ENCODE measurements around the gene TPBGL. TPM values are rescaled to one million over a fixed set of nuclear protein-coding genes. Genes with fewer than 3 reads are reported as not detected.

The TPBGL gene
- total RNA-seq, 1 donor from 2014 or later: 0.31 TPM

GRCh38 chr11:75279273-75279672 is 38.7 kb downstream of the TPBGL start:
- DNase-seq (ENCODE audit: low spot score) (peak; percentile 44), ATAC-seq (no peak)
- intact Hi-C loops (cut with DNase I): no loop called here

GRCh38 chr11:75280227-75280701 is 39.7 kb downstream of the TPBGL start:
- ATAC-seq: peak; percentile 83
- intact Hi-C loops (cut with DNase I): no loop called here
- DNase-seq (ENCODE audit: low spot score): peak; percentile 85

- ATAC-seq (no peak), DNase-seq (ENCODE audit: low spot score) (peak; percentile 56)
- intact Hi-C loops (cut with DNase I): no loop called here
These were observed 40.3 kb downstream of the TPBGL start for GRCh38 chr11:75280770-75281468.

- intact Hi-C loops (cut with DNase I): loop anchor here (2.0 kb wide), 1 partner anchor 99 kb away; no protein-coding TSS in a partner anchor
- ATAC-seq (no peak), DNase-seq (ENCODE audit: low spot score) (peak; percentile 49)
These were observed 41.0 kb downstream of the TPBGL start for GRCh38 chr11:75281469-75282095.

- intact Hi-C loops (cut with DNase I): loop anchor here (2.0 kb wide), 1 partner anchor 97 kb away; no protein-coding TSS in a partner anchor
- ATAC-seq: no peak
- no peak for DNase-seq (ENCODE audit: low spot score)
These were observed 42.9 kb downstream of the TPBGL start for GRCh38 chr11:75283391-75283931.

- DNase-seq (ENCODE audit: low spot score): no peak
- intact Hi-C loops (cut with DNase I): no loop called here
These were observed 45.3 kb downstream of the TPBGL start for GRCh38 chr11:75285776-75286360.

GRCh38 chr11:75286826-75287465 is 46.4 kb downstream of the TPBGL start:
- intact Hi-C loops (cut with DNase I): no loop called here
- ATAC-seq (no peak), DNase-seq (ENCODE audit: low spot score) (no peak)

More at GRCh38 chr11:75285776-75286360, 45.3 kb downstream of the TPBGL start:
- no peak for ATAC-seq

GRCh38 chr11:75287579-75287978 is 47.0 kb downstream of the TPBGL start:
- DNase-seq (ENCODE audit: low spot score): no peak
- intact Hi-C loops (cut with DNase I): no loop called here
- no peak for ATAC-seq

GRCh38 chr11:75289511-75289760 is 48.9 kb downstream of the TPBGL start:
- ATAC-seq (no peak), DNase-seq (ENCODE audit: low spot score) (no peak)
- intact Hi-C loops (cut with DNase I): no loop called here

- DNase-seq (ENCODE audit: low spot score) (no peak), ATAC-seq (no peak)
- intact Hi-C loops (cut with DNase I): no loop called here
These were observed 49.3 kb downstream of the TPBGL start for GRCh38 chr11:75289919-75290318.

GRCh38 chr11:75291741-75292140 is 51.2 kb downstream of the TPBGL start:
- ATAC-seq (no peak), DNase-seq (ENCODE audit: low spot score) (no peak)
- intact Hi-C loops (cut with DNase I): no loop called here

GRCh38 chr11:75292943-75293342 is 52.4 kb downstream of the TPBGL start:
- intact Hi-C loops (cut with DNase I): no loop called here
- no peak for DNase-seq (ENCODE audit: low spot score)
- ATAC-seq: no peak

Other genes with a start within 250 kb of the TPBGL start
- gene OR2AT4, start 143.9 kb upstream of the TPBGL start, total RNA-seq: 2.0 TPM
- gene SLCO2B1, start 89.7 kb upstream of the TPBGL start, total RNA-seq: 81.1 TPM
- gene ARRB1, start 110.9 kb downstream of the TPBGL start, total RNA-seq: 70.8 TPM
- 1,413 TPM for gene RPS3, start 158.7 kb downstream of the TPBGL start, total RNA-seq
- gene KLHL35, start 192.4 kb downstream of the TPBGL start, total RNA-seq: 3.6 TPM

Measured in sciatic nerve (tissue), 2 donors.